ENCODE results near the gene OR51F2. TPM values are rescaled to one million over a fixed set of nuclear protein-coding genes. Genes with fewer than 3 reads are reported as not detected.

The OR51F2 gene
- polyA plus RNA-seq, 1 experiment: not detected

GRCh38 chr11:4862447-4863236 is 41.5 kb downstream of the OR51F2 start:
- H3K27me3 ChIP-seq (ENCODE audit: control insufficient read depth, insufficient read depth, low read length): no peaks in the 10 kb centered on the region
- H3K4me3 ChIP-seq (ENCODE audit: low read depth, low read length): no peak overlapping the region
- H3K36me3 ChIP-seq (ENCODE audit: control insufficient read depth, insufficient read depth, low read length): no peaks in the 10 kb centered on the region
- ChIA-PET CTCF (no interaction called here), POLR2A (no interaction called here)
- no peak for TF ChIP-seq CTCF (IDR thresholded peaks at IDR 0.05; ENCODE audit: insufficient read depth, low read depth, low read length)
- DNase-seq (ENCODE audit: low read depth): no peak

GRCh38 chr11:4863876-4864275 is 42.8 kb downstream of the OR51F2 start:
- ChIA-PET CTCF (no interaction called here), POLR2A (no interaction called here)
- no peak for TF ChIP-seq CTCF (IDR thresholded peaks at IDR 0.05; ENCODE audit: insufficient read depth, low read depth, low read length)

GRCh38 chr11:4865855-4866254 is 44.7 kb downstream of the OR51F2 start:
- no peaks in the 10 kb centered on the region for H3K36me3 ChIP-seq (ENCODE audit: control insufficient read depth, insufficient read depth, low read length)
- no peak for TF ChIP-seq CTCF (IDR thresholded peaks at IDR 0.05; ENCODE audit: insufficient read depth, low read depth, low read length)
- H3K4me3 ChIP-seq (ENCODE audit: low read depth, low read length): no peak overlapping the region
- POLR2A ChIA-PET: no interaction called here
- H3K27me3 ChIP-seq (ENCODE audit: control insufficient read depth, insufficient read depth, low read length): no peaks in the 10 kb centered on the region
- DNase-seq (ENCODE audit: low read depth): no peak
- CTCF ChIA-PET: interaction anchor here (1.3 kb wide), 1 partner anchor 228 kb away, joined by 3 read pairs; the partner anchor contains the start of gene OR51D1

More at GRCh38 chr11:4863876-4864275, 42.8 kb downstream of the OR51F2 start:
- H3K27me3 ChIP-seq (ENCODE audit: control insufficient read depth, insufficient read depth, low read length): no peaks in the 10 kb centered on the region
- H3K4me3 ChIP-seq (ENCODE audit: low read depth, low read length): no peak overlapping the region
- DNase-seq (ENCODE audit: low read depth): no peak
- no peaks in the 10 kb centered on the region for H3K36me3 ChIP-seq (ENCODE audit: control insufficient read depth, insufficient read depth, low read length)

Other genes starting within 250 kb of the OR51F2 start
- not detected in 2 replicates for gene OR52I2, start 239.6 kb upstream of the OR51F2 start, polyA plus RNA-seq (2011; rRNA removed)
- gene OR52I1, start 227.3 kb upstream of the OR51F2 start, polyA plus RNA-seq (2011; rRNA removed): not detected in 2 replicates
- 6.2 and 6.5 TPM in 2 replicates for gene TRIM68, start 213.1 kb upstream of the OR51F2 start, polyA plus RNA-seq (2011; rRNA removed)
- gene OR51D1, start 183.8 kb upstream of the OR51F2 start, polyA plus RNA-seq (2011; rRNA removed): not detected in 2 replicates
- not detected in 2 replicates for gene OR51E1, start 177.3 kb upstream of the OR51F2 start, polyA plus RNA-seq (2011; rRNA removed)
- not detected in 2 replicates for gene OR51E2, start 123.5 kb upstream of the OR51F2 start, polyA plus RNA-seq (2011; rRNA removed)
- not detected in 2 replicates for gene MMP26, start 116.5 kb upstream of the OR51F2 start, polyA plus RNA-seq (2011; rRNA removed)
- not detected in 2 replicates for gene OR51F1, start 51.4 kb upstream of the OR51F2 start, polyA plus RNA-seq (2011; rRNA removed)
- not detected in 2 replicates for gene OR52R1, start 16.9 kb upstream of the OR51F2 start, polyA plus RNA-seq (2011; rRNA removed)
- not detected in 2 replicates for gene OR51S1, start 27.9 kb downstream of the OR51F2 start, polyA plus RNA-seq (2011; rRNA removed)
- gene OR51T1, start 60.6 kb downstream of the OR51F2 start, polyA plus RNA-seq (2011; rRNA removed): not detected in 2 replicates
- not detected in 2 replicates for gene OR51A7, start 82.5 kb downstream of the OR51F2 start, polyA plus RNA-seq (2011; rRNA removed)
- gene OR51G2, start 98.0 kb downstream of the OR51F2 start, polyA plus RNA-seq (2011; rRNA removed): not detected in 2 replicates
- gene OR51G1, start 103.0 kb downstream of the OR51F2 start, polyA plus RNA-seq (2011; rRNA removed): not detected in 2 replicates
- gene OR51A4, start 126.3 kb downstream of the OR51F2 start, polyA plus RNA-seq (2011; rRNA removed): not detected in 2 replicates
- gene OR51A2, start 134.4 kb downstream of the OR51F2 start, polyA plus RNA-seq (2011; rRNA removed): not detected in 2 replicates
- gene OR51L1, start 173.5 kb downstream of the OR51F2 start, polyA plus RNA-seq (2011; rRNA removed): not detected in 2 replicates
- gene OR52J3, start 225.2 kb downstream of the OR51F2 start, polyA plus RNA-seq (2011; rRNA removed): not detected in 2 replicates
- gene OR52E2, start 238.3 kb downstream of the OR51F2 start, polyA plus RNA-seq (2011; rRNA removed): not detected in 2 replicates
- gene OR52E1, start 248.3 kb downstream of the OR51F2 start, polyA plus RNA-seq (2011; rRNA removed): not detected in 2 replicates